ENCODE data around the gene SMIM14. TPM values are rescaled to one million over a fixed set of nuclear protein-coding genes. Genes with fewer than 3 reads are reported as not detected.

SMIM14 gene
- total RNA-seq, 4 donors from 2014 or later = 25.6 to 49.2 (median 36.4) TPM

- no peak for DNase-seq (ENCODE audit: low spot score in 2 of 2)
- intact Hi-C loops (cut with DNase I; ENCODE audit: low total_unique reads) = no loop called here
- WGBS, 2 donors = 82 to 87% methylated on average over 1 of the region's 1 CpG
- H3K4me3 ChIP-seq (ENCODE audit: low read depth, poor library complexity, severe bottlenecking) = no peak overlapping the region
- no peak for TF ChIP-seq CTCF (IDR thresholded peaks at IDR 0.05)
- TF ChIP-seq POLR2A (IDR thresholded peaks at IDR 0.05) = no peak
Observed at GRCh38 chr4:39497909-39498726, 140.5 kb downstream of the SMIM14 start.

Other genes with a start within 250 kb of the SMIM14 start
- gene KLB, start 231.9 kb downstream of the SMIM14 start, total RNA-seq = under 1 TPM; 0.38 to 0.74 (median 0.45) TPM
- gene RPL9, start 179.9 kb downstream of the SMIM14 start, total RNA-seq = 1,000 to 10,000 TPM; 2,484 to 4,074 (median 3,563) TPM
- 10 to 100 TPM; 10.1 to 18.5 (median 12.4) TPM for gene LIAS, start 179.8 kb downstream of the SMIM14 start, total RNA-seq
- gene UGDH, start 111.4 kb downstream of the SMIM14 start, total RNA-seq = 10 to 100 TPM; 20.2 to 29.4 (median 24.3) TPM
- gene UBE2K, start 59.3 kb upstream of the SMIM14 start, total RNA-seq = 10 to 100 TPM; 21.5 to 32.2 (median 25.7) TPM

Data from lower leg skin (tissue), 4 donors.